WTC11 (cell line): ENCODE results near the gene ZBTB16. TPM values are rescaled to one million over a fixed set of nuclear protein-coding genes. Genes with fewer than 3 reads are reported as not detected.

ENCODE experiments used
- ATAC-seq: fragments of 200-7000 bp; cut with Tn5 transposase; 2 replicates; pipeline ENCODE4 v1.10.0; 2021; ENCODE audit warnings: mild to moderate bottlenecking, moderate library complexity
- CTCF ChIA-PET: fragments of 300-600 bp; sonication (Branson Sonifier 250); formaldehyde crosslinking; loops from one replicate; lab custom pipeline; 2021; ENCODE audit warnings: antibody characterized with exemption; lab: Charles Lee
- POLR2A ChIA-PET: fragments of 350-600 bp; sonication (Branson Sonifier 250); formaldehyde crosslinking; loops from one replicate; lab custom pipeline; 2021; ENCODE audit warnings: antibody characterized with exemption; lab: Charles Lee
- DNase-seq: peaks from one replicate; pipeline ENCODE4 v3.0.0; 2021; ENCODE audit warnings: low spot score
- H3K27ac Mint-ChIP-seq: 2 replicates; pipeline ENCODE4 v1.8.0; 2021; ENCODE audit warnings: mixed read lengths
- H3K27me3 Mint-ChIP-seq: 2 replicates; pipeline ENCODE4 v1.8.0; 2021; ENCODE audit warnings: low read depth, mild to moderate bottlenecking, moderate library complexity, mixed read lengths
- H3K36me3 Mint-ChIP-seq: 2 replicates; pipeline ENCODE4 v1.8.0; 2021; ENCODE audit warnings: mixed read lengths
- H3K4me1 Mint-ChIP-seq: 2 replicates; pipeline ENCODE4 v1.8.0; 2022; ENCODE audit warnings: mixed read lengths
- H3K4me3 Mint-ChIP-seq: 2 replicates; pipeline ENCODE4 v1.8.0; 2021; ENCODE audit warnings: mild to moderate bottlenecking, moderate library complexity, mixed read lengths
- H3K9me3 Mint-ChIP-seq: 2 replicates; pipeline ENCODE4 v1.8.0; 2021; ENCODE audit warnings: mixed read lengths
- ATF2 ChIP-seq: sonication (generic); formaldehyde crosslinking; IDR thresholded peaks from 2 replicates; pipeline ENCODE4 v1.8.1; 2022; ENCODE audit warnings: low read depth, missing genetic modification reagents, borderline replicate concordance
- ATF6 ChIP-seq: sonication (generic); formaldehyde crosslinking; IDR thresholded peaks from 2 replicates; pipeline ENCODE4 v1.8.1; 2023; ENCODE audit warnings: mild to moderate bottlenecking, missing genetic modification reagents
- CDX4 ChIP-seq: fragments of 250-450 bp; sonication (Bioruptor Pico); IDR thresholded peaks from 2 replicates; pipeline ENCODE4 v1.9.0; 2021; ENCODE audit warnings: moderate library complexity, mild to moderate bottlenecking, inconsistent platforms, borderline replicate concordance
- CREB1 ChIP-seq: sonication (generic); formaldehyde crosslinking; IDR thresholded peaks from 2 replicates; pipeline ENCODE4 v1.8.0; 2023; ENCODE audit warnings: mild to moderate bottlenecking, missing genetic modification reagents
- CTCF ChIP-seq: fragments of 200-600 bp; IDR thresholded peaks from 2 replicates; pipeline ENCODE4 v1.8.0; 2022; ENCODE audit warnings: antibody characterized with exemption
- E2F1 ChIP-seq: sonication (generic); formaldehyde crosslinking; IDR thresholded peaks from 2 replicates; pipeline ENCODE4 v1.8.0; 2022; ENCODE audit warnings: mild to moderate bottlenecking, missing genetic modification reagents
- ETV6 ChIP-seq: sonication (generic); formaldehyde crosslinking; IDR thresholded peaks from 2 replicates; pipeline ENCODE4 v1.8.1; 2022; ENCODE audit warnings: mild to moderate bottlenecking, missing genetic modification reagents
- FOXP1 ChIP-seq: sonication (generic); formaldehyde crosslinking; IDR thresholded peaks from 2 replicates; pipeline ENCODE4 v1.8.0; 2022; ENCODE audit warnings: missing genetic modification reagents, mild to moderate bottlenecking, moderate library complexity, borderline replicate concordance
- GABPB1 ChIP-seq: sonication (generic); formaldehyde crosslinking; IDR thresholded peaks from 2 replicates; pipeline ENCODE4 v1.8.1; 2023; ENCODE audit warnings: mild to moderate bottlenecking, missing genetic modification reagents
- MYBL2 ChIP-seq: sonication (generic); formaldehyde crosslinking; IDR thresholded peaks from 2 replicates; pipeline ENCODE4 v1.8.1; 2023; ENCODE audit warnings: mild to moderate bottlenecking, moderate library complexity, missing genetic modification reagents
- NR1H2 ChIP-seq: sonication (generic); formaldehyde crosslinking; IDR thresholded peaks from 2 replicates; pipeline ENCODE4 v1.9.0; 2021; ENCODE audit warnings: mild to moderate bottlenecking, moderate library complexity, missing genetic modification reagents
- PRDM15 ChIP-seq: sonication (generic); formaldehyde crosslinking; IDR thresholded peaks from 2 replicates; pipeline ENCODE4 v1.8.0; 2022; ENCODE audit warnings: missing genetic modification reagents
- PRRX2 ChIP-seq: fragments of 250-450 bp; sonication (Bioruptor Pico); IDR thresholded peaks from 2 replicates; pipeline ENCODE4 v1.8.0; 2021; ENCODE audit warnings: mild to moderate bottlenecking
- USF2 ChIP-seq: sonication (generic); formaldehyde crosslinking; IDR thresholded peaks from 2 replicates; pipeline ENCODE4 v1.8.1; 2023; ENCODE audit warnings: mild to moderate bottlenecking, missing genetic modification reagents, moderate library complexity
- ZNF512 ChIP-seq: sonication (generic); formaldehyde crosslinking; IDR thresholded peaks from 2 replicates; pipeline ENCODE4 v1.8.1; 2022; ENCODE audit warnings: missing genetic modification reagents, borderline replicate concordance
- ZNF532 ChIP-seq: fragments of 250-450 bp; sonication (Bioruptor Pico); IDR thresholded peaks from 2 replicates; pipeline ENCODE4 v1.9.0; 2021; ENCODE audit warnings: mild to moderate bottlenecking, borderline replicate concordance
- total RNA-seq: library from RNA; stranded (reverse); gene quantifications from 3 replicates; pipeline ENCODE4 v1.2.3, GENCODE V29; 2021

ZBTB16 gene
- total RNA-seq, 1 experiment from 2014 or later, result 0.57 TPM

- no peaks in the 10 kb centered on the region for H3K9me3 Mint-ChIP-seq
- ChIA-PET POLR2A (no interaction called here), CTCF (no interaction called here)
- TF ChIP-seq CDX4 (CRISPR knock-in tag) (no peak), ETV6 (CRISPR knock-in tag) (no peak), ZNF512 (CRISPR knock-in tag) (no peak), PRRX2 (CRISPR knock-in tag) (no peak), MYBL2 (CRISPR knock-in tag) (no peak), ATF2 (CRISPR knock-in tag) (no peak), NR1H2 (CRISPR knock-in tag) (no peak), GABPB1 (CRISPR knock-in tag) (no peak), CTCF (no peak), CREB1 (CRISPR knock-in tag) (no peak), ATF6 (no peak), PRDM15 (CRISPR knock-in tag) (no peak), FOXP1 (no peak)
- H3K4me3 Mint-ChIP-seq, result no peak overlapping the region
- ATAC-seq (no peak), DNase-seq (no peak)
- H3K27me3 Mint-ChIP-seq, result no peaks in the 10 kb centered on the region; the same call in 1 of the 2 replicates
- no peak overlapping the region for H3K27ac Mint-ChIP-seq
- no peaks in the 10 kb centered on the region for H3K36me3 Mint-ChIP-seq
- H3K4me1 Mint-ChIP-seq, result peaks cover 13% of the 10 kb centered on the region; the same call in 1 of the 2 replicates
These were observed 224.5 kb downstream of the ZBTB16 start for GRCh38 chr11:114284021-114284420.

- no peak for ATAC-seq
- Mint-ChIP-seq H3K27ac (no peak overlapping the region), H3K36me3 (no peaks in the 10 kb centered on the region), H3K4me3 (no peak overlapping the region), H3K9me3 (no peaks in the 10 kb centered on the region), H3K4me1 (peaks cover 17% of the 10 kb centered on the region), H3K27me3 (no peaks in the 10 kb centered on the region)
- ChIA-PET POLR2A (no interaction called here), CTCF (no interaction called here)
- no peak for DNase-seq
- no peak for TF ChIP-seq ZNF532
- TF ChIP-seq E2F1 (CRISPR knock-in tag), result no peak
- TF ChIP-seq CREB1 (CRISPR knock-in tag), result no peak
- TF ChIP-seq USF2 (CRISPR knock-in tag), result no peak
These were observed 225.4 kb downstream of the ZBTB16 start for GRCh38 chr11:114284914-114285313.
